Activated naive CD4-positive, alpha-beta T cell treated with anti-CD3 and anti-CD28 coated beads, Interleukin-2, amount 50 U/mL, for 24 hours (primary cell): ENCODE data around the gene SULF2.
A peak's percentile ranks its signal among the peaks of the same experiment; 100 is the strongest.

Source experiments
- H3K27ac Mint-ChIP-seq: one replicate; pipeline ENCODE4 v1.8.0; 2021; ENCODE audit warnings: mild to moderate bottlenecking, mixed read lengths
- H3K27me3 Mint-ChIP-seq: one replicate; pipeline ENCODE4 v1.8.0; 2021; ENCODE audit warnings: mixed read lengths
- H3K36me3 Mint-ChIP-seq: one replicate; pipeline ENCODE4 v1.8.0; 2021; ENCODE audit warnings: mixed read lengths
- H3K4me1 Mint-ChIP-seq: one replicate; pipeline ENCODE4 v1.8.0; 2021; ENCODE audit warnings: mixed read lengths
- H3K4me3 Mint-ChIP-seq: one replicate; pipeline ENCODE4 v1.8.0; 2021; ENCODE audit warnings: mild to moderate bottlenecking, mixed read lengths
- H3K9me3 Mint-ChIP-seq: one replicate; pipeline ENCODE4 v1.8.0; 2021; ENCODE audit warnings: mixed read lengths

Gene SULF2

GRCh38 chr20:47684306-47685080, 100.8 kb downstream of the SULF2 start:
- Mint-ChIP-seq H3K36me3 (no peaks in the 10 kb centered on the region), H3K9me3 (no peaks in the 10 kb centered on the region), H3K4me3 (no peak overlapping the region), H3K27me3 (no peaks in the 10 kb centered on the region), H3K27ac (no peak overlapping the region), H3K4me1 (no peaks in the 10 kb centered on the region)

GRCh38 chr20:47682916-47683315, 102.4 kb downstream of the SULF2 start:
- no peak overlapping the region for H3K4me3 Mint-ChIP-seq
- no peaks in the 10 kb centered on the region for H3K27me3 Mint-ChIP-seq
- no peaks in the 10 kb centered on the region for H3K9me3 Mint-ChIP-seq
- no peak overlapping the region for H3K27ac Mint-ChIP-seq
- no peaks in the 10 kb centered on the region for H3K4me1 Mint-ChIP-seq
- H3K36me3 Mint-ChIP-seq: no peaks in the 10 kb centered on the region

- no peaks in the 10 kb centered on the region for H3K36me3 Mint-ChIP-seq
- H3K4me1 Mint-ChIP-seq: no peaks in the 10 kb centered on the region
- H3K4me3 Mint-ChIP-seq: no peak overlapping the region
- no peaks in the 10 kb centered on the region for H3K27me3 Mint-ChIP-seq
- H3K9me3 Mint-ChIP-seq: no peaks in the 10 kb centered on the region
- H3K27ac Mint-ChIP-seq: no peak overlapping the region
Measured at GRCh38 chr20:47682028-47682783, 103.1 kb downstream of the SULF2 start.

GRCh38 chr20:47680804-47681529, 104.3 kb downstream of the SULF2 start:
- no peak overlapping the region for H3K27ac Mint-ChIP-seq
- no peaks in the 10 kb centered on the region for H3K36me3 Mint-ChIP-seq
- no peaks in the 10 kb centered on the region for H3K27me3 Mint-ChIP-seq
- no peak overlapping the region for H3K4me3 Mint-ChIP-seq
- H3K4me1 Mint-ChIP-seq: no peaks in the 10 kb centered on the region
- no peaks in the 10 kb centered on the region for H3K9me3 Mint-ChIP-seq

GRCh38 chr20:47679462-47679861, 105.8 kb downstream of the SULF2 start:
- no peak overlapping the region for H3K4me3 Mint-ChIP-seq

GRCh38 chr20:47678536-47678935, 106.7 kb downstream of the SULF2 start:
- no peak overlapping the region for H3K4me3 Mint-ChIP-seq
- H3K27ac Mint-ChIP-seq: no peak overlapping the region
- H3K9me3 Mint-ChIP-seq: no peaks in the 10 kb centered on the region
- no peaks in the 10 kb centered on the region for H3K27me3 Mint-ChIP-seq
- no peaks in the 10 kb centered on the region for H3K36me3 Mint-ChIP-seq
- H3K4me1 Mint-ChIP-seq: no peaks in the 10 kb centered on the region

More at GRCh38 chr20:47679462-47679861, 105.8 kb downstream of the SULF2 start:
- Mint-ChIP-seq H3K9me3 (no peaks in the 10 kb centered on the region), H3K27me3 (no peaks in the 10 kb centered on the region), H3K4me1 (no peaks in the 10 kb centered on the region), H3K36me3 (no peaks in the 10 kb centered on the region), H3K27ac (no peak overlapping the region)

GRCh38 chr20:47677635-47678453, 107.4 kb downstream of the SULF2 start:
- H3K9me3 Mint-ChIP-seq: no peaks in the 10 kb centered on the region
- H3K36me3 Mint-ChIP-seq: no peaks in the 10 kb centered on the region
- H3K27ac Mint-ChIP-seq: no peak overlapping the region
- H3K4me3 Mint-ChIP-seq: no peak overlapping the region
- H3K4me1 Mint-ChIP-seq: no peaks in the 10 kb centered on the region
- H3K27me3 Mint-ChIP-seq: no peaks in the 10 kb centered on the region

- no peaks in the 10 kb centered on the region for H3K9me3 Mint-ChIP-seq
- H3K27me3 Mint-ChIP-seq: no peaks in the 10 kb centered on the region
- no peaks in the 10 kb centered on the region for H3K4me1 Mint-ChIP-seq
- no peak overlapping the region for H3K4me3 Mint-ChIP-seq
- no peak overlapping the region for H3K27ac Mint-ChIP-seq
- no peaks in the 10 kb centered on the region for H3K36me3 Mint-ChIP-seq
Measured at GRCh38 chr20:47676912-47677634, 108.2 kb downstream of the SULF2 start.

- H3K4me1 Mint-ChIP-seq: no peaks in the 10 kb centered on the region
- no peaks in the 10 kb centered on the region for H3K27me3 Mint-ChIP-seq
Measured at GRCh38 chr20:47676219-47676721, 109.0 kb downstream of the SULF2 start.

GRCh38 chr20:47675190-47676142, 109.8 kb downstream of the SULF2 start:
- H3K9me3 Mint-ChIP-seq: no peaks in the 10 kb centered on the region
- no peak overlapping the region for H3K27ac Mint-ChIP-seq
- no peaks in the 10 kb centered on the region for H3K27me3 Mint-ChIP-seq
- H3K4me3 Mint-ChIP-seq: no peak overlapping the region
- H3K4me1 Mint-ChIP-seq: no peaks in the 10 kb centered on the region
- no peaks in the 10 kb centered on the region for H3K36me3 Mint-ChIP-seq

More at GRCh38 chr20:47676219-47676721, 109.0 kb downstream of the SULF2 start:
- no peaks in the 10 kb centered on the region for H3K9me3 Mint-ChIP-seq
- no peak overlapping the region for H3K27ac Mint-ChIP-seq
- H3K4me3 Mint-ChIP-seq: no peak overlapping the region
- no peaks in the 10 kb centered on the region for H3K36me3 Mint-ChIP-seq

- no peaks in the 10 kb centered on the region for H3K36me3 Mint-ChIP-seq
- H3K27me3 Mint-ChIP-seq: no peaks in the 10 kb centered on the region
- no peaks in the 10 kb centered on the region for H3K4me1 Mint-ChIP-seq
- peak overlapping the region; percentile 35 for H3K27ac Mint-ChIP-seq
- no peaks in the 10 kb centered on the region for H3K9me3 Mint-ChIP-seq
- no peak overlapping the region for H3K4me3 Mint-ChIP-seq
Measured at GRCh38 chr20:47674686-47675085, 110.6 kb downstream of the SULF2 start.

GRCh38 chr20:47674145-47674544, 111.1 kb downstream of the SULF2 start:
- no peaks in the 10 kb centered on the region for H3K9me3 Mint-ChIP-seq
- H3K27me3 Mint-ChIP-seq: no peaks in the 10 kb centered on the region
- H3K36me3 Mint-ChIP-seq: no peaks in the 10 kb centered on the region
- no peaks in the 10 kb centered on the region for H3K4me1 Mint-ChIP-seq
- H3K27ac Mint-ChIP-seq: no peak overlapping the region
- no peak overlapping the region for H3K4me3 Mint-ChIP-seq

- H3K4me1 Mint-ChIP-seq: no peaks in the 10 kb centered on the region
- H3K4me3 Mint-ChIP-seq: no peak overlapping the region
- H3K36me3 Mint-ChIP-seq: no peaks in the 10 kb centered on the region
- no peak overlapping the region for H3K27ac Mint-ChIP-seq
- H3K27me3 Mint-ChIP-seq: no peaks in the 10 kb centered on the region
- no peaks in the 10 kb centered on the region for H3K9me3 Mint-ChIP-seq
Measured at GRCh38 chr20:47673671-47673955, 111.7 kb downstream of the SULF2 start.
